GM18867 (cell line): Measurements from ENCODE around the gene RNU6-9.
A peak's percentile ranks its signal among the peaks of the same experiment; 100 is the strongest.

Experiments used
- ATAC-seq: cut with Tn5 transposase; IDR thresholded peaks from one replicate; pipeline ENCODE4 v1.9.1; 2021; ENCODE audit warnings: mild to moderate bottlenecking, moderate library complexity; ENCODE audit not compliant: unreplicated experiment

RNU6-9 gene

DNA sequence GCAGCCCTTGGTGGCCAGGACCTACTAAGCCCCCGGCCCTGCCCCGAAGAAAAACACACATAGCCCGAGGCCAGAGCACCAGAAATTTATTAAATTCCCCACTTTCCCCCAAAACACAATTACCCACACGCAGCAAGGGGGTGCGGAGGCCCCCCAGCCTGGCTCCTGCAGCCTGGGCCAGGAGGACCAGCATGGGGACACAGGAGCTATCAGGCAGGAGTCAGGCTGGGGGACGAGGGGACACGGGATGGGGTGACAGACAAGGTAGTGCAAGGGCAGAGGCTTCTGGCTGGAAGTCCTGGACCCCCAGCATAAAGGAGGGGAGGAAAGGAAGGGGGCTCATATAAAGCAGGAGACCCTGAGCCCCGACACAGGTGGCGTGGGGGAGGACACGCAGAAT lies 3.1 kb downstream of the RNU6-9 start:
- no peak for ATAC-seq

DNA sequence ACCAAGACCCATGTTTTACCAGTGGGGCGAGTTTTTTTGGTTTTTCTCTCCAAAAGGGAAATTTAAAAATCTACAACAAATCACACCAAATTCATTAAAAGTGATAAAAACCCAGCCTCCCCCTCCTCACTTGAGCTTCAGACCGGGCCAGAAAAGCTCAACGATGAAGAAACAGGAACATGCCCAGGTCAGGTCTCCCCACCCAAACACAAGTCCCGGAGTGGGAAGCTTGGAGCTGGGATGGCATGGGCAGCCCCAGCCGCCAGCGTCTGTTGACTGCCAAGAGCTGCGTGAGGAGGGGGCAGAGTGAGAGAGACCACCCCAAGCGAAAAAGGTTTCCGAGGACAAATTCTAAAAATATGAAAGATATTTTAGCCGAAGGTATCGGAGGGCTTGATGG lies 3.7 kb downstream of the RNU6-9 start:
- no peak for ATAC-seq

DNA sequence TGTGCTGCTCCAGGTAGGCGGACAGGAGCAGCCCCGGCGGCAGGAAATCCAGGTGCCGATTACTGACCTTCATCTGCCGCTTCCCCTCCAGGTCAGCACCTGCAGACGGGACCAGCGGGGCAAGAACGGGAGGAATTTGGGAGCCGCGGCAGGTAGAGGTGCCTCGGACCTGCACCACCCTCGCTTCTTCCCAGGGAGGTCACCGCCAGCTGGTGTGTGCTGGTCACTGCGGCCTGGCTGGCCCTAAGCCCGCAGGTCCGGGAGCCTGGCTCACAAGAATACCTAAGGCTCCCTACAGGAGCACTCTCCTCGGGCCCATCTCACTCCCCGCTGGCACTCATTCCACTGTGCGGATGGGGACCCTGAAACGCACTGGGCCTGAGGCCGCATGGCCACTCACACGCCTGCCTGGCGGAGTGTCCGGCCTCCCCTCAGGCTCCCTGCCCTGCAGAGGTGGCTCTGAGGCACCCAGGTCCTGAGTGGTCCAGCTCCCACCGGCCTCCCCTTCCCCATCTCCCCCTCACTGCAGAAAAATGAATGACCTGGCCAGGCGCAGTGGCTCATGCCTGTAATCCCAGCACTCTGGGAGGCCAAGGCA lies 4.3 kb downstream of the RNU6-9 start:
- ATAC-seq: no peak

DNA sequence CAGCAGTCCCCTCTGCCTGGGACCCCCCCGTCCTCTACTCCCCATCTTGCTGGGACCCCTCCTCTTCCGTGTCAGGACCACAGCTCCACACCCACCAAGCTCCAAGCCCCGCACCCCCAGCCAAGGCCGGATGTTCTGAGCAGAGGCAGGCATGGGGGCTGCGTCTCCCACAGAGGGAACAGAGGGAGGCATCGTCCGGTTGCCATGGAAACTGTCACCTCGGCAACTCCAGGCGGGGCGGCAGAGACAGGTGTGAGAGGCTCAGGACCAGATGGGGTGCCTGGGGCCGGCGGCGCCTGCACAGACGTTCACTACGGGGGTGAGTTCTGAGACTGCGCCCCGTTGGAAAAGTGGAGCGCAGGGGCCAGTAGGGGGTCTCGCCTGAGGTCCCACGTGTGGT lies 5.4 kb downstream of the RNU6-9 start:
- no peak for ATAC-seq

DNA sequence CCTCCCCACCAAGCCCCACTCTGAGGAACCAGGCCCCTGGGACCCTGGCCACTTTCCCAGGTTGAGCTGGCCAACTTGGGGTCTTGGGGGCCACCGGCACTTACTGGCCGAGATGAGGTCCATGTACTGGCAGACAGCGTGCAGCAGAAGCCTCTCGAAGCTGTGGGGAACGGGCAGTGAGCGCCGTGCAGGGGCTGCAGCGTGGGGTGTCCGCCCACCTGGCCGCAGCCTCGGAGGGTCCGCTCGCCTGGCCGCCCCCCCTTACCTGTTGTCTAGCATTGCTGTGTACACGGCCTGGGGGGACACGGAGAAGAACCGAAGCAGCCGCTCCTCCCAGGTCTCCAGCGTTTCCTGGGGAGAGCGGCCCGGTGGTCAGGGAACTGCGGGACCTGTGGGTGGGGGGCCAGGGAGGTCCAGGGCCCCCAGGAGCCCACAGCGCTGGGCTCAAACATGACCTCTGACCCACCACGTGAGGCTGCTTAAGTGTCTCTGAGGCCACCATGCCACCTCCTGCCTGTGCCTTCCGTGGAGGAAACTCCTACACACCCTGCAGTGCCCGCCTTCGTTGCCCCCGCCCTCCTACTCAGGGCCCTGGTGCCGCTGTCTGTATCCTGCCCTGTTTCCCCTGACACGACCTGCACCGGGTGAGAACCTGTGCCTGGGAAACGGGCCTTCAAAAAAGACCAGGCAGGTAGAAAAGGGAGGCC lies 6.2 kb downstream of the RNU6-9 start:
- ATAC-seq: no peak

DNA sequence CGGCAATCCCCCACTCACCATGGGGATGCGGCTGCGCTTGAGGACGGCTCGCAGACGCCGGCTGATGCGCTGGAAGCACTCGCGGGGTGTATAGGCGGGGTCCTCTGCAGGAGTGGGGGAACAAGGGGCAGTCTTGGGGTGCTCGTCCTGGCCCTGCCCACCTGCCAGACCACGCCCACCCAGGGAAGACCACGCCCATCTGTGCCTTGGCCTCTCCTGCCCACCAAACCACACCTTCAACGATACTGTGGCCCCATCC lies 6.7 kb downstream of the RNU6-9 start:
- no peak for ATAC-seq

DNA sequence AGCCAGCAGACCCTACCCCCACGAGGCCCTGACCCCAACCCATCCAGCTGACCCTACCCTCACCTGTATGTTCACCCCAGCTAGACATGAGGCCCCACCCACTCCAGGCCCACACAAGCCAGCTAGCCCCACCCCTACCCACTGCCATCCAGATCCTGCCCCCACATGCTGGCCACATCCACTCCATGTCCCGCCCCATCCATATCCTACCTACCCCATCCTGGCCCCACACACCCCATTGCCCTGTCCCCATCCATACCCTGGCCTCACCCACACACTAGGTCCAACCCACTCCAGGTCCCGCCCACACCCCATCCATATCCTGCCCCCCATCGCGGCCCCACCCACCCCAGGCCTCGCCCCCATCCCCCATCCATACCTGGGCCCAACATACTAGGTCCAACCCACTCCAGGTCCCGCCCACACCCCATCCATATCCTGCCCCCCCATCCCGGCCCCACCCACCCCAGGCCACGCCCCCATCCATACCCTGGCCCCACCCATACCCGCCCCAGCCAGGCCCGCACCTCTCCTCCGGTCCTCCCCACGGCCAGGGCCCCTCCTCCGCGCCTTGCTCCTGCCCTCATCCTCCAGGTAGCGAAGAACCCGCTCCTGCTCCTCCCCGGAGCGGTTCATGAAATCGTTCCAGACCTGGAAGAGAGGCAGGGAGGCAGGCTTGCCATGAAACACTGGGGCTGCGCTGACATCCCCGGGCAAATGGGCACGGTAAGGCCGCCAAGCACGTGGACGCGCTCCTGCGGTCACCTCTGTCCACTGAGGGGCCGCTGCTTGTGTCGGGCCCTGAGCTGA lies 7.2 kb downstream of the RNU6-9 start:
- no peak for ATAC-seq

DNA sequence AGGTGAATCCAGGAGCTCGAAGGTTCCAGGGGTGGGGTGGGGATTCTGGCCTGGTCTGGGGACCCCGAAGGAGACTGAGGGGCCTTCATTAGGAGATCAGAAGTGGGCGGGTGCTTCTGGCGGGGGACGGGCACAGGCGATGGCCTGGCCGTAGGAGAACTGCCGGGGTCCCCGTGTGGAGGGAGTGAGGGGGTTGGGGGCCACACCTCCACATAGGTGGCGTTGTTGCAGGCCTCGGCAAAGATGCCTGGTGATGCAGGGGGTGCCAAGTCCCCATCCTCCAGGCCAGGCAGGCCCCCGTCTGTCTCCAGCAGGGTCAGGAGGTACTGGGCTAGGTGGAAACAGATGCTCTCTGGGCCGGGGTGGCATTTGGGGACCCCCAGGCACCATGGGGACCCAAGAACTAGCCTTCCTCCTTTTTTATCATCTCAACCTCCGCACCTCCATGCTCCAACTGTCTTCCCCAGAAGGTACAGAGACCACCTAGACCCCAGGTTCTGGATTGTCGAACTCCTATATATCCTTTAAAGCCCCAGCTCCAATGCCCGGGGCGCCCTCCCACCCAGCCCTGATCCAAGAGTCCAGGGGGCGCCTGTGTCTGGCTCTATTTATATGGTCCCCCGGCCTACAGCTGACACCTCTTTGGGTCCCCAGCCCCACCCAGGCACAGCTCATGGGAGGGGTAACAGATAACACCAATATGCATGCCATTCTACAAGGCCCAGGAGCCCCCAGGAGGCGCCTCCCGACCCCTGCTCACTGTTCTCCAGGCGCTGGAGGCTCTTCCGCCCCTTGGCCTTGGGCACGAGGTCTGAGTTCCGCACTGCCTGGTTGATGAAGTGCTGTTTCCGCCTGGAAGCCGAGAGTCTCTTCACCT lies 8.2 kb downstream of the RNU6-9 start:
- no peak for ATAC-seq

DNA sequence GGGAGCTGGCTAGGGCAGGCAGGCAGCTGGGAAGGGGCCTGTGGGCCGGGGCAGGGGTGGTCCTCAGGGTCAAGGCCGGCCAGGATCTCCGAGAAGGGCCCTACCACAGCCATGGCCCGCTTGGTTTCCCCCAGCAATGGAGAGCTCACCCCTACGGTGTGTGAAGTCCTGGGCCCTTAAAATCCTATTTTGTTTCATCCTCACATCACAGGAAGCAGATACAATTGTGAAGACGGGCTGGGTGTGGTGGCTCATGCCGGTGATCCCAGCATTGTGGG lies 8.7 kb downstream of the RNU6-9 start:
- ATAC-seq: no peak

DNA sequence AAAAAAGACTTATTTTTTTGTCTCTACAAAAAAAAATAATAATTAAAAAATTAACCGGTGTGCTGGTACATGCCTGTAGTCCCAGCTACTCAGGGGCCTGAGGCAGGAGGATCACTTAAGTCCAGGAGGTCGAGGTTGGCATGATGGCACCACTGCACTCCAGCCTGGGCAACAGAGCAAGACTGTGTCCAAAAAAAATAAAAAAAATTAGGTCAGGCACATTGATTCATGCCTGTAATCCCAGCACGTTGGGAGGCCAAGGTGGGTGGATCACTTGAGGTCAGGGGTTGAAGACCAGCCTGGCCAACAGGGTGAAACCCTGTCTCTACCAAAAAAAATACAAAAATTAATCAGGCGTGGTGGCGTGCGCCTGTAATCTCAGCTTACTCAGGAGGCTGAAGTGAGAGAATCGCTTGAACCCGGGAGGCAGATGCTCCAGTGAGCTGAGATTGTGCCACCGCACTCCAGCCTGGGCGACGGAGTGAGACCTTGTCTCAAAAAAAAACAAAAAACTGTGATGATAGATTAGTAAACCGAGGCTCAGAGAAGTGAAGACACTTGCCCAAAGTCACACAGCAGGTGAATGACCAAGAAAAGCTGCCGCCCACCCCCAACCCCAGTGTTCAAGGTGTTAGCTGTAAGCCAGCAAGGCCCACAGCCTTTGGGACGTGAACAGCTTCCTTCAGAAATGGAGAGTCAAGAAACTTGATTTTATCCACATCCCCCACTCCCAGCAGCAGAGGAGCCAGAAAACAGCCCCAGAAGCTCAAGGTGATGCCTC lies 9.4 kb downstream of the RNU6-9 start:
- ATAC-seq: no peak

DNA sequence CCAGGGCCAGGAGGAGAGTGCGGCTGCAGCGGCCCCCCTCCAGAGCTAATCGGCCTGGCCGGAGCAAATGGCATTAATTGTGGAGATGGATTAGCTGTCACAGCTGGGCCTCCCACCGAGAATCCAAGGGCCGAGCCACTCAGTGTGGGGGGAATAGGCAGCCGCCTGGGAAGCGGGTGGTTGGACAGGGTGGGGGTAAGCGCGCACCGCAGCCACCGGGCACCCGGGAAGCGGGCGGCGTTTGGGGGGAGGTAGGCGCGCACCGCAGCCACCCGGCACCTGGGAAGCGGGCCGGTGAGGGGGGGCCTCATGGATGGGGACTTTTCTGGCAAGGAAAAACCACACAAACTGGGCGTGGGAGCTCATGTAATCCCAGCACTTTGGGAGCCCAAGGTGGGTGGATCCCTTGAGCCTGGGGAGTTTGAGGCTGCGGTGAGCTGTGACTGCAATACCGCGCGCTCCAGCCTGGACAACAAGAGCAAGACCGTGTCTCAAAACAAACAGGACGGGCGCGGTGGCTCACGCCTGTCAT lies 10.0 kb downstream of the RNU6-9 start:
- no peak for ATAC-seq

DNA sequence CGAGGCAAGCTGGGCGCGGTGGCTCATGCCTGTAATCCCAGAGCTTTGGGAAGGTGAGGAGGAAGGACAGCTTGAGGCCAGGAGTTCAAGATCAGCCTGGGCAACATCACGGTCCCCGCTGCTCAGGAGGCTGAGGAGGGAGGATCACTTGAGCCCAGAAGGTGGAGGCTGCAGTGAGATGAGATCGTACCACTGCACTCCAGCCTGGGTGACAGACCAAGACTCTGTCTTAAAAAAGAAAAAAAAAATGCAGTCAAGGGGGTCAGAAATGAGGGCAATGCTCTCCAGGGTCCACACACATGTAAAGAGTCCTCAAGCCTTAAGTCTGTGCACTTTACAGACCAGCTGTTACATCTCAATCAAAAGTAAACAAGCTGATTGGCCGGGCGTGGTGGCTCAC lies 11.3 kb downstream of the RNU6-9 start:
- ATAC-seq: no peak

DNA sequence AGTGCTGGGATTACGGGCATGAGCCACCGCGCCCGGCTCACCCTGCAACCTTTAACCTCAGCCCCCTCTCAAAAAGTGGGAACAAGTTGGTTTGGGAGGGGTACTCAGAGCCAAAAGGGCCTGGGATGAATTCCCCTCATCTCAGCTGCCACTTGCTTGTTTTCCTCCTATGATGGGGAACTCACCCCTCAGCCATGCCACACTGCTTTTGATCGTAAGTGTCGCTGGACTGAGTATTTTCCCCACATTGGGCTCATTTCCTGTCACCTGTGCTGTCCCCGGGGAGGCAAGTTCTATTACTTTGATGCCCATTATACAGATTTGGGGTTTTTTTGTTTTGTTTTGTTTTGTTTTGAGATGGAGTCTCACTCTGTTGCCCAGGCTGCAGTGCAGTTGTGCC lies 13.2 kb downstream of the RNU6-9 start:
- no peak for ATAC-seq

DNA sequence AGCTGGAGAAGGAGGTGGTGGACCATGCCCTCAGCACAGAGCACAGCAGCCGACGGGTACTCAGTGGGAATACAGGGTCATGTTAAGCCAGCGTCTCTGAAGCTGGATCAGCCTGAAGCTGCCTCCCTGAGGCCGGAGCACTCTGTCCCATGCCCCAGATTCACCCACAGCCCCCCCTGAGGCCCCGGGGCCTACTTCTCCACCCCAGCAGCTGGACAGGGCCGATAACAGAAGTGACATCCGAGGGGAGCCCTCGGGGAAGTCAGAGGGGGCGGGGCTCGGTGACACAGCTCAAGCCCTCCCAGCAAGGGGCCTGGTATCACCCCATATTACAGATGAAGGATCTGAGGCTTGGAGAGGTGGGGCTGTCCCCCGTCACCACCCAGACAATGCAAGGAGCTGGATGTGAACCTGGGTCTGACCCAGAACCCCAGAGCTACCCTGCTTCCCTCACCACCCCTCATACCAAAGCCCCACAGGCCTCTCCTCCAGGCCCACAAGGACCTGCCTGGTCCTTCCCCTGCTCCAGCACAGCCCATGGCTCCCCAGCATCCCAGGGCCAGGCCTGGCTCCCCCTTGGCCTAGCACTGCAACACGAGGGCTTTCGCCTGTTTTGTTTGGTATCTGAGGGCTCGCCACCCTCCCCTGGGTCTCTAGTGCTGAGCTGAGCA lies 14.0 kb downstream of the RNU6-9 start:
- ATAC-seq: no peak

DNA sequence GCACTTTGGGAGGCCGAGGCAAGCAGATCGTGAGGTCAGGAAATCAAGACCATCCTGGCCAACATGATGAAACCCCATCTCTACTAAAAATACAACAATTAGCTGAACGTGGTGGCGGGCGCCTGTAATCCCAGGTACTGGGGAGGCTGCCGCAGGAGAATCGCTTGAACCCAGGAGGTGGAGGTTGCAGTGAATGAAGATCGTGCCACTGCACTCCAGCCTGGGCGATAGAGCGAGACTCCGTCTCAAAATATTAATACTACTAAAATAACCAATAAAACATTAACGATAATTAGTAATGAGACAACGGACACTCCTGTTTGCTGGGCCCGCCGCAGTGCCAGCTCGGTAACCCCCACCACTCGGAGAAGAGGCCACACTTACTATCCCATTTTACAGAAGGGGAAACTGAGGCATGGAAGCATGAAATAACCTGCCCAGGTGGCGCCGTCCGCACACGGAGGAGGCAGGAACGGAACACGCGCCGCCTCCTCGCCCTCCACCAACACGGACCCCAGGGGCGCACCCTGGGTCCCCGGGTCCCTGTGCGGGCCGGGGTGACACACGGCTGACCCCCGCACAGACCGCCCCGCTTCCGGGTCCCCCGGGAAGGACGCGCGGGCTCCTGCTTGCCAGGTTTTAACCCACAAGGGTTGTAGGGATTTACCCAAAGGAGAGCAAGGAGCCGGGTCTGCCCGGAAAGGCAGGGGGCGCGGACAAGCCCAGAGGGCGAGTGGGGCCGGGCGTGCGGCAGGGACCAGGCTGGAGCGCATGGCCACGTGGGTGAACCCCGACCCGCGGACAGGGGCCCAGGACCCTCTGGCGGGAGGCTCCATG lies 18.1 kb downstream of the RNU6-9 start:
- ATAC-seq: no peak

DNA sequence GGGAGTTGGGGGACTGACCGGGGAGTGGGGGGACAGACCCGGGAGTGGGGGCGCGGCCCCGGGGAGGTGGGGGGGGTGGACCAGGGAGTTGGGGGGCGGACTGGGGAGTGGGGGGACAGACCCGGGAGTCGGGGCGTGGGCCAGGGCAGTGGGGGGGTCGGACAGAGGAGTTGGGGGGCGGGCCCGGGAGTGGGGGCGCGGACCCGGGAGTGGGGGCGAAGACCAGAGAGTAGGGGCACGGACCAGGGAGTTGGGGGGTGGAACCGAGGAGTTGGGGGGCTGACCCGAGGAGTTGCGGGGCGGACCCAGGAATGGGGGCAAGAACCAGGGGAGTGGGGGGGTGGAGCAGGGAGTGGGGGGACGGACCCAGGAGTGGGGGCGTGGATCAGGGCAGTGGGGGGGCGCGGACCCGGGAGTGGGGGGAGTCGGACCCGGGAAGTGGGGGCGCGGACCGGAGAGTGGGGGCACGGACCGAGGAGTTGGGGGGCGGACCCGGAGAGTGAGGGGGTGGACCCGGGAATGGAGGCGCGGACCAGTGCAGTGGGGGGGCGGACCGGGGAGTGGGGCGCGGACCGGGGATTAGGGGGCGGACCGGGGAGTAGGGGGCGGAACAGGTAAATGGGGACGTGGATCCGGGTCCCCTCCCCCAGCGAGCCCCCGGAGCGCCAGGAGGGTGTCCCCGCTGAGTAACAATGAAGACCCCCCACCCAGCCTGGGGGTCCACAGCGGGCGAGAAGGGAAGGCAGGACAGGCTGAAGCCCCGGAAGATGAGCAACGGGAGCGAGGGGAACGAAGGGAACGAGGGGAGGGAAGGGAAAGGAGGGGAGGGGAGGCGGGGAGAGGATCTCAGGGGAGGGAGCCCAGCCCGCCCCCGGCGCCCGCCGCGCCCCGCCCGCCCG lies 19.1 kb downstream of the RNU6-9 start:
- ATAC-seq: no peak

DNA sequence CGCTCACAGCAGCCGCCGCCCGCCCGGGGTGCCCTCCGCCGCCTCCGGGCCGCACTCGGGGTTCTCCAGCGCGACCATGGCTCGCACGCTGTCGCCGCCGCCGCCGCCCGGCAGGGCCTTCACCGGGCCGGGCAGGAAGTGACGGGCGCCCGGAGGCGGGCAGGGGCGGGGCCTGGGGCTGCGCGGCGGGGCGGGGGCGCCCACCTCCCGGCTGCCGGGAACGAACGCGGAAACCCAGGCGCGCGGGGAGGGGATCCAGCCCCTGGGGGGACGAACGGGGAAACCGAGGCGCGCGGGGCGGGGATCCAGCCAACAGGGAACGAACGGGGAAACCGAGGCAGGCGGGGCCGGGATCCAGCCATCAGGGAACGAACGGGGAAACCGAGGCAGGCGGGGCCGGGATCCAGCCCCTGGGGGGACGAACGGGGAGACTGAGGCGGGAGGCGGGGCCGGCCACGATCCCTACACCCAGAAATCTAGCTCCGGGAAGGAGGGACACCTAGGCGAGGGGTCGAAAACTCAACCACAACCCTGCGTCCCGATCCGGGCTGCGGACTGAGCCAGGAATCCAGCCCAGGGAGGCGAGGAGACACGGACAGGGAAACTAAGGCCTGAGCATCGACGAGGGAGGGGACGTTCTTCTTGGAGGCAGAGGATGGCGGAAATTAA lies 19.9 kb downstream of the RNU6-9 start, which contains the start of gene R3HDM4:
Gene R3HDM4, minus strand, starts transcription at position 140 of the 669 bp plus-strand sequence. Its CDS starts 62 bp downstream, at position 78.
- ATAC-seq: peak; percentile 51
